ENCODE data around the gene ATOX1.

GRCh38 chr5:151730381-151730780 is 28.1 kb downstream of the ATOX1 start:
- no peak for TF ChIP-seq CTCF (IDR thresholded peaks at IDR 0.05; ENCODE audit: low read length)
- no peak for TF ChIP-seq EZH2phosphoT487 (IDR thresholded peaks at IDR 0.05; ENCODE audit: low read length)
- TF ChIP-seq EZH2 (optimal IDR thresholded peaks at IDR 0.05; ENCODE audit: low read depth, low read length) = no peak
